Measurements from ENCODE around the gene KIRREL3. TPM values are rescaled to one million over a fixed set of nuclear protein-coding genes. Genes with fewer than 3 reads are reported as not detected.

Gene KIRREL3
- polyA plus RNA-seq, 1 experiment = 2.3 TPM

DNA sequence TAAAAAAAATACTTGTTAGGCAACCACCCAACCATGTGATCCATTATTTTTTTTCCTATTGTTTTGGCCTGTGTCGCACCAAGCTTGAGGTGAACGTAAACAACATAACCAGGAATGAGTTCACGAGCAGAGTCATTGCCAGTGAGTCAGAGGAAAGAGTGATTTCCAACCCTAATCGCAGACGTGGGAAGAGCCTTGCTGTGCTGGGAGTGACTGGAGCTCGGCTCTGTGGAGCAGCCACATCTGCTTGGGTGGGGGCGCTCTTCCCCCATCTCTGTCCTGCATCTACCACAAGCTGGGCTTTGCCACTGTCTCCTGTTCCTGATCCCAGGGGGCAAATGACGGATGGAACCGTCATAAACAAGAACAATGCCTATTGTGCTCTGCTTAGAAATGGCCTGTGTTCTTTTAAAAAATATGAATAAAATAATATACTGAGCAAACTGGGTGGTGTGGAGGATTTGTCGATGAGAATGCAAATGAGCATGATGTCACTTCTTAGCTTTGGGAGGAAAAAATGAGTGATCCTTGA lies 210.0 kb downstream of the KIRREL3 start:
- H3K27ac ChIP-seq (ENCODE audit: low read depth, low read length) = peak overlapping the region; percentile 52
- TF ChIP-seq, protein P1, sequence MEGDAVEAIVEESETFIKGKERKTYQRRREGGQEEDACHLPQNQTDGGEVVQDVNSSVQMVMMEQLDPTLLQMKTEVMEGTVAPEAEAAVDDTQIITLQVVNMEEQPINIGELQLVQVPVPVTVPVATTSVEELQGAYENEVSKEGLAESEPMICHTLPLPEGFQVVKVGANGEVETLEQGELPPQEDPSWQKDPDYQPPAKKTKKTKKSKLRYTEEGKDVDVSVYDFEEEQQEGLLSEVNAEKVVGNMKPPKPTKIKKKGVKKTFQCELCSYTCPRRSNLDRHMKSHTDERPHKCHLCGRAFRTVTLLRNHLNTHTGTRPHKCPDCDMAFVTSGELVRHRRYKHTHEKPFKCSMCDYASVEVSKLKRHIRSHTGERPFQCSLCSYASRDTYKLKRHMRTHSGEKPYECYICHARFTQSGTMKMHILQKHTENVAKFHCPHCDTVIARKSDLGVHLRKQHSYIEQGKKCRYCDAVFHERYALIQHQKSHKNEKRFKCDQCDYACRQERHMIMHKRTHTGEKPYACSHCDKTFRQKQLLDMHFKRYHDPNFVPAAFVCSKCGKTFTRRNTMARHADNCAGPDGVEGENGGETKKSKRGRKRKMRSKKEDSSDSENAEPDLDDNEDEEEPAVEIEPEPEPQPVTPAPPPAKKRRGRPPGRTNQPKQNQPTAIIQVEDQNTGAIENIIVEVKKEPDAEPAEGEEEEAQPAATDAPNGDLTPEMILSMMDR (IDR thresholded peaks at IDR 0.05; ENCODE audit: low read depth, low read length) = peak; percentile 49
- ChIA-PET CTCF (interaction anchor here (0.6 to 2.2 kb wide), 9 partner anchors 9 to 428 kb away, joined by 3 to 20 read pairs (median 4); no protein-coding TSS in a partner anchor), POLR2A (no interaction called here)
- no peak overlapping the region for H3K4me3 ChIP-seq (ENCODE audit: low read depth, low read length)
- no peaks in the 10 kb centered on the region for H3K9me3 ChIP-seq (ENCODE audit: control insufficient read depth, insufficient read depth, low read length)
- no peaks in the 10 kb centered on the region for H3K27me3 ChIP-seq (ENCODE audit: control insufficient read depth, insufficient read depth, low read length)
- peak; percentile 88 for DNase-seq (ENCODE audit: low read depth, low spot score)

- no peaks in the 10 kb centered on the region for H3K27me3 ChIP-seq (ENCODE audit: control insufficient read depth, insufficient read depth, low read length)
- no peak overlapping the region for H3K27ac ChIP-seq (ENCODE audit: low read depth, low read length)
- no peak for DNase-seq (ENCODE audit: low read depth, low spot score)
- H3K9me3 ChIP-seq (ENCODE audit: control insufficient read depth, insufficient read depth, low read length) = no peaks in the 10 kb centered on the region
- ChIA-PET POLR2A (no interaction called here), CTCF (no interaction called here)
- no peak overlapping the region for H3K4me3 ChIP-seq (ENCODE audit: low read depth, low read length)
- TF ChIP-seq, protein P1 (IDR thresholded peaks at IDR 0.05; ENCODE audit: low read depth, low read length) = no peak
Observed at GRCh38 chr11:126782810-126783209, 217.8 kb downstream of the KIRREL3 start.

DNA sequence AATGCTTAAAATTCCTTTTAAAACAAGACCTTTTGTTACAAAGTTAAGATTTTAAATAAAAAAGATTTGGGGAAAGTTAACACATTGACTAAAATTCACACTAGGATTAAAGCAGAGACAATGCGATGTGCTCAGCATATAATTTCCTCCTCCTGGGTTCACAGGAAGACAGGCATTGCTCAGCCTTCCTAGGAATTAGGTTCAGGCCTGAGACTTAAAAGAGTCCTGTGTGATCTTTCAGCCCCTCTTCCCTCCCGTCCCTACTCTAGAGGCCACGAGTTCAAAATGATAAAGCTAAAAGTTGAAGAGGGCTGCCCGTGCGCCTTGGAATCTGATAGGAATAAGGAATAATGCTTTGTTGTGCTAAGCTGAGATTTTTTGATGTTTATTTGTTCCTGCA lies 218.6 kb downstream of the KIRREL3 start:
- ChIA-PET CTCF (interaction anchor here (0.6 kb wide), 1 partner anchor 8 kb away, joined by 3 read pairs; no protein-coding TSS in a partner anchor), POLR2A (no interaction called here)
- TF ChIP-seq, protein P1 (IDR thresholded peaks at IDR 0.05; ENCODE audit: low read depth, low read length) = no peak

DNA sequence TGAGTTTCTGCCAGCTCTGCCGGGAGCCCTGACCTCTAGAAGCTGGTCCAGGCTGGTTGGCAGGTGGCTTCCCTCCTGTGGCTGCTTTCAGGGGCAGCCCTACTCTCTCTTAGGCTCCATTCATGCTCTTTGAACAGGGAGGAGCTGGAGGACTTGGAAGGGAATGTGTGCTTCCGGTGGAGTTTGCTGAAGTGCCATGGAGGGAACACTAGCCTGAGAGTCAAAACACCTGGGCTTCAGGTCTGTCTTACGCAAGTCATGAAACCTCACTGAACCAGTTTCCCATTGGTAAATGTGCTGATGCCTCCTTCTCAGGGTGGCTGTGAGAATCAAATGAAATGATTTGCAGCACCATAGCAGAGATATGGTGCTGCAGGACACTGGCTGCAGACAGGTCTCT lies 224.5 kb downstream of the KIRREL3 start:
- no peaks in the 10 kb centered on the region for H3K27me3 ChIP-seq (ENCODE audit: control insufficient read depth, insufficient read depth, low read length)
- no peak for DNase-seq (ENCODE audit: low read depth, low spot score)
- TF ChIP-seq, protein P1 (IDR thresholded peaks at IDR 0.05; ENCODE audit: low read depth, low read length) = no peak
- no peak overlapping the region for H3K4me3 ChIP-seq (ENCODE audit: low read depth, low read length)
- H3K27ac ChIP-seq (ENCODE audit: low read depth, low read length) = no peak overlapping the region
- H3K9me3 ChIP-seq (ENCODE audit: control insufficient read depth, insufficient read depth, low read length) = no peaks in the 10 kb centered on the region
- POLR2A ChIA-PET = interaction anchor here (0.6 kb wide), 1 partner anchor 25 kb away, joined by 5 read pairs; no protein-coding TSS in a partner anchor
- CTCF ChIA-PET = no interaction called here

More for the DNA sequence above, 218.6 kb downstream of the KIRREL3 start:
- DNase-seq (ENCODE audit: low read depth, low spot score) = no peak
- Histone ChIP-seq H3K9me3 (ENCODE audit: control insufficient read depth, insufficient read depth, low read length) (no peaks in the 10 kb centered on the region), H3K4me3 (ENCODE audit: low read depth, low read length) (no peak overlapping the region), H3K27ac (ENCODE audit: low read depth, low read length) (no peak overlapping the region), H3K27me3 (ENCODE audit: control insufficient read depth, insufficient read depth, low read length) (no peaks in the 10 kb centered on the region)

DNA sequence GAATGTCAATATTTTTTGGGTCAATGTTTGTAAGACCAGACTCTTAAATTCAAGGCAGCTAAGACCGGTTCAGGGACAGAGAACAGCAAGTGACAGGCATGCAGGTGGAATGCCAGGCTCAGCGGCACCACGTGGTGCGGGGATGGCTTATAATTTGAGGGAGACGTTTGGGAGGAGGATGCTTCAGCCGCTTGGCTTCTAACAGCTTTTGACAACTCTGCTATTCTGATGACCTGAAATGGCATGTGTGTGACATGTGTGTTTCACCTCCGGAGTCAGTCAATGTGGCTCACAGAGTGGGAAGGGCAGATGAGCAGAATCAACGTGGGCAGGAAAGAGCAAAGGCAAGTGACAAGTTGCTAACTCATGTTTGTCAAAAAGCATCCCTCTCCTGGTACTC lies 228.3 kb downstream of the KIRREL3 start:
- CTCF ChIA-PET = no interaction called here
- TF ChIP-seq, protein P1 (IDR thresholded peaks at IDR 0.05; ENCODE audit: low read depth, low read length) = no peak
- Histone ChIP-seq H3K4me3 (ENCODE audit: low read depth, low read length) (no peak overlapping the region), H3K27me3 (ENCODE audit: control insufficient read depth, insufficient read depth, low read length) (no peaks in the 10 kb centered on the region), H3K27ac (ENCODE audit: low read depth, low read length) (no peak overlapping the region), H3K9me3 (ENCODE audit: control insufficient read depth, insufficient read depth, low read length) (no peaks in the 10 kb centered on the region)
- POLR2A ChIA-PET = no interaction called here
- DNase-seq (ENCODE audit: low read depth, low spot score) = no peak
